ENCODE measurements around the gene SLC44A1.

Gene SLC44A1

GRCh38 chr9:105275111-105275510 lies 30.7 kb downstream of the SLC44A1 start:
- Histone ChIP-seq H3K9me3 (ENCODE audit: control insufficient read depth in 1 of 2, low read length in 2 of 2) (no peaks in the 10 kb centered on the region), H3K27ac (ENCODE audit: low read length) (no peak overlapping the region), H3K27me3 (ENCODE audit: low read depth, low read length) (no peaks in the 10 kb centered on the region), H3K4me1 (ENCODE audit: control insufficient read depth in 1 of 2, insufficient read depth in 2 of 2, low read length in 2 of 2) (peaks cover 0 to 8% of the 10 kb centered on the region in 2 donors), H3K4me3 (ENCODE audit: low read depth in 1 of 2, low read length in 2 of 2) (no peak overlapping the region), H3K36me3 (ENCODE audit: control insufficient read depth in 1 of 2, insufficient read depth in 2 of 2, low read length in 2 of 2) (no peaks in the 10 kb centered on the region)

GRCh38 chr9:105275938-105276337 lies 31.5 kb downstream of the SLC44A1 start:
- H3K27me3 ChIP-seq (ENCODE audit: low read depth, low read length) = no peaks in the 10 kb centered on the region
- H3K4me3 ChIP-seq (ENCODE audit: low read depth in 1 of 2, low read length in 2 of 2) = no peak overlapping the region
- no peaks in the 10 kb centered on the region for H3K9me3 ChIP-seq (ENCODE audit: control insufficient read depth in 1 of 2, low read length in 2 of 2)
- no peaks in the 10 kb centered on the region for H3K36me3 ChIP-seq (ENCODE audit: control insufficient read depth in 1 of 2, insufficient read depth in 2 of 2, low read length in 2 of 2)
- peaks cover 0 to 5% of the 10 kb centered on the region in 2 donors for H3K4me1 ChIP-seq (ENCODE audit: control insufficient read depth in 1 of 2, insufficient read depth in 2 of 2, low read length in 2 of 2)
- no peak overlapping the region for H3K27ac ChIP-seq (ENCODE audit: low read length)

GRCh38 chr9:105278751-105279150 lies 34.3 kb downstream of the SLC44A1 start:
- Histone ChIP-seq H3K27ac (ENCODE audit: low read length) (no peak overlapping the region), H3K9me3 (ENCODE audit: control insufficient read depth in 1 of 2, low read length in 2 of 2) (no peaks in the 10 kb centered on the region), H3K4me3 (ENCODE audit: low read depth in 1 of 2, low read length in 2 of 2) (no peak overlapping the region), H3K36me3 (ENCODE audit: control insufficient read depth in 1 of 2, insufficient read depth in 2 of 2, low read length in 2 of 2) (no peaks in the 10 kb centered on the region), H3K4me1 (ENCODE audit: control insufficient read depth in 1 of 2, insufficient read depth in 2 of 2, low read length in 2 of 2) (no peaks in the 10 kb centered on the region), H3K27me3 (ENCODE audit: low read depth, low read length) (no peaks in the 10 kb centered on the region)

- H3K4me1 ChIP-seq (ENCODE audit: control insufficient read depth in 1 of 2, insufficient read depth in 2 of 2, low read length in 2 of 2) = no peaks in the 10 kb centered on the region
- no peak overlapping the region for H3K27ac ChIP-seq (ENCODE audit: low read length)
- H3K4me3 ChIP-seq (ENCODE audit: low read depth in 1 of 2, low read length in 2 of 2) = no peak overlapping the region
These were observed 36.2 kb downstream of the SLC44A1 start for GRCh38 chr9:105280691-105281090.

GRCh38 chr9:105281272-105281671 lies 36.8 kb downstream of the SLC44A1 start:
- Histone ChIP-seq H3K9me3 (ENCODE audit: control insufficient read depth in 1 of 2, low read length in 2 of 2) (no peaks in the 10 kb centered on the region), H3K4me1 (ENCODE audit: control insufficient read depth in 1 of 2, insufficient read depth in 2 of 2, low read length in 2 of 2) (no peaks in the 10 kb centered on the region), H3K27ac (ENCODE audit: low read length) (no peak overlapping the region), H3K36me3 (ENCODE audit: control insufficient read depth in 1 of 2, insufficient read depth in 2 of 2, low read length in 2 of 2) (no peaks in the 10 kb centered on the region), H3K4me3 (ENCODE audit: low read depth in 1 of 2, low read length in 2 of 2) (no peak overlapping the region), H3K27me3 (ENCODE audit: low read depth, low read length) (no peaks in the 10 kb centered on the region)

More at GRCh38 chr9:105280691-105281090, 36.2 kb downstream of the SLC44A1 start:
- Histone ChIP-seq H3K9me3 (ENCODE audit: control insufficient read depth in 1 of 2, low read length in 2 of 2) (no peaks in the 10 kb centered on the region), H3K27me3 (ENCODE audit: low read depth, low read length) (no peaks in the 10 kb centered on the region), H3K36me3 (ENCODE audit: control insufficient read depth in 1 of 2, insufficient read depth in 2 of 2, low read length in 2 of 2) (no peaks in the 10 kb centered on the region)

GRCh38 chr9:105281926-105282325 lies 37.5 kb downstream of the SLC44A1 start:
- no peaks in the 10 kb centered on the region for H3K9me3 ChIP-seq (ENCODE audit: control insufficient read depth in 1 of 2, low read length in 2 of 2)
- no peaks in the 10 kb centered on the region for H3K4me1 ChIP-seq (ENCODE audit: control insufficient read depth in 1 of 2, insufficient read depth in 2 of 2, low read length in 2 of 2)
- no peaks in the 10 kb centered on the region for H3K27me3 ChIP-seq (ENCODE audit: low read depth, low read length)
- no peak overlapping the region for H3K4me3 ChIP-seq (ENCODE audit: low read depth in 1 of 2, low read length in 2 of 2)
- no peaks in the 10 kb centered on the region for H3K36me3 ChIP-seq (ENCODE audit: control insufficient read depth in 1 of 2, insufficient read depth in 2 of 2, low read length in 2 of 2)
- H3K27ac ChIP-seq (ENCODE audit: low read length) = no peak overlapping the region

- H3K27me3 ChIP-seq (ENCODE audit: low read depth, low read length) = no peaks in the 10 kb centered on the region
- H3K27ac ChIP-seq (ENCODE audit: low read length) = no peak overlapping the region
- H3K36me3 ChIP-seq (ENCODE audit: control insufficient read depth in 1 of 2, insufficient read depth in 2 of 2, low read length in 2 of 2) = no peaks in the 10 kb centered on the region
- H3K4me3 ChIP-seq (ENCODE audit: low read depth in 1 of 2, low read length in 2 of 2) = no peak overlapping the region
- no peaks in the 10 kb centered on the region for H3K4me1 ChIP-seq (ENCODE audit: control insufficient read depth in 1 of 2, insufficient read depth in 2 of 2, low read length in 2 of 2)
- H3K9me3 ChIP-seq (ENCODE audit: control insufficient read depth in 1 of 2, low read length in 2 of 2) = no peaks in the 10 kb centered on the region
These were observed 38.6 kb downstream of the SLC44A1 start for GRCh38 chr9:105282870-105283621.

GRCh38 chr9:105283795-105284194 lies 39.3 kb downstream of the SLC44A1 start:
- no peaks in the 10 kb centered on the region for H3K4me1 ChIP-seq (ENCODE audit: control insufficient read depth in 1 of 2, insufficient read depth in 2 of 2, low read length in 2 of 2)
- no peaks in the 10 kb centered on the region for H3K9me3 ChIP-seq (ENCODE audit: control insufficient read depth in 1 of 2, low read length in 2 of 2)
- no peaks in the 10 kb centered on the region for H3K36me3 ChIP-seq (ENCODE audit: control insufficient read depth in 1 of 2, insufficient read depth in 2 of 2, low read length in 2 of 2)
- no peak overlapping the region for H3K27ac ChIP-seq (ENCODE audit: low read length)
- H3K27me3 ChIP-seq (ENCODE audit: low read depth, low read length) = no peaks in the 10 kb centered on the region
- H3K4me3 ChIP-seq (ENCODE audit: low read depth in 1 of 2, low read length in 2 of 2) = no peak overlapping the region

GRCh38 chr9:105284463-105284862 lies 40.0 kb downstream of the SLC44A1 start:
- Histone ChIP-seq H3K9me3 (ENCODE audit: control insufficient read depth in 1 of 2, low read length in 2 of 2) (no peaks in the 10 kb centered on the region), H3K36me3 (ENCODE audit: control insufficient read depth in 1 of 2, insufficient read depth in 2 of 2, low read length in 2 of 2) (no peaks in the 10 kb centered on the region), H3K27me3 (ENCODE audit: low read depth, low read length) (no peaks in the 10 kb centered on the region), H3K4me3 (ENCODE audit: low read depth in 1 of 2, low read length in 2 of 2) (no peak overlapping the region), H3K27ac (ENCODE audit: low read length) (no peak overlapping the region), H3K4me1 (ENCODE audit: control insufficient read depth in 1 of 2, insufficient read depth in 2 of 2, low read length in 2 of 2) (no peaks in the 10 kb centered on the region)

GRCh38 chr9:105286098-105286497 lies 41.6 kb downstream of the SLC44A1 start:
- Histone ChIP-seq H3K36me3 (ENCODE audit: control insufficient read depth in 1 of 2, insufficient read depth in 2 of 2, low read length in 2 of 2) (no peaks in the 10 kb centered on the region), H3K27me3 (ENCODE audit: low read depth, low read length) (no peaks in the 10 kb centered on the region), H3K9me3 (ENCODE audit: control insufficient read depth in 1 of 2, low read length in 2 of 2) (no peaks in the 10 kb centered on the region), H3K27ac (ENCODE audit: low read length) (no peak overlapping the region), H3K4me1 (ENCODE audit: control insufficient read depth in 1 of 2, insufficient read depth in 2 of 2, low read length in 2 of 2) (no peaks in the 10 kb centered on the region), H3K4me3 (ENCODE audit: low read depth in 1 of 2, low read length in 2 of 2) (no peak overlapping the region)

- Histone ChIP-seq H3K9me3 (ENCODE audit: control insufficient read depth in 1 of 2, low read length in 2 of 2) (no peaks in the 10 kb centered on the region), H3K36me3 (ENCODE audit: control insufficient read depth in 1 of 2, insufficient read depth in 2 of 2, low read length in 2 of 2) (no peaks in the 10 kb centered on the region), H3K4me3 (ENCODE audit: low read depth in 1 of 2, low read length in 2 of 2) (no peak overlapping the region), H3K4me1 (ENCODE audit: control insufficient read depth in 1 of 2, insufficient read depth in 2 of 2, low read length in 2 of 2) (no peaks in the 10 kb centered on the region), H3K27me3 (ENCODE audit: low read depth, low read length) (no peaks in the 10 kb centered on the region), H3K27ac (ENCODE audit: low read length) (no peak overlapping the region)
These were observed 44.9 kb downstream of the SLC44A1 start for GRCh38 chr9:105289305-105289704.

GRCh38 chr9:105290418-105290817 lies 46.0 kb downstream of the SLC44A1 start:
- no peaks in the 10 kb centered on the region for H3K36me3 ChIP-seq (ENCODE audit: control insufficient read depth in 1 of 2, insufficient read depth in 2 of 2, low read length in 2 of 2)
- H3K27me3 ChIP-seq (ENCODE audit: low read depth, low read length) = no peaks in the 10 kb centered on the region
- H3K27ac ChIP-seq (ENCODE audit: low read length) = no peak overlapping the region
- no peaks in the 10 kb centered on the region for H3K9me3 ChIP-seq (ENCODE audit: control insufficient read depth in 1 of 2, low read length in 2 of 2)
- no peaks in the 10 kb centered on the region for H3K4me1 ChIP-seq (ENCODE audit: control insufficient read depth in 1 of 2, insufficient read depth in 2 of 2, low read length in 2 of 2)
- H3K4me3 ChIP-seq (ENCODE audit: low read depth in 1 of 2, low read length in 2 of 2) = no peak overlapping the region
